Activated CD4-positive, CD25-positive, alpha-beta regulatory T cell treated with anti-CD3 and anti-CD28 coated beads, Interleukin-2, amount 50 U/mL, for 16 hours (primary cell): Measurements from ENCODE around the gene CDY1.
"Not testable (repeated sequence)": the region's sequence is repeated elsewhere in the genome, so short reads cannot be mapped to it uniquely, and the experiment has no call there.

Experiments
- DNase-seq: peaks from one replicate; pipeline ENCODE4 v3.0.0-alpha.2; 2020; ENCODE audit warnings: low read depth, low spot score

CDY1 gene, protein sequence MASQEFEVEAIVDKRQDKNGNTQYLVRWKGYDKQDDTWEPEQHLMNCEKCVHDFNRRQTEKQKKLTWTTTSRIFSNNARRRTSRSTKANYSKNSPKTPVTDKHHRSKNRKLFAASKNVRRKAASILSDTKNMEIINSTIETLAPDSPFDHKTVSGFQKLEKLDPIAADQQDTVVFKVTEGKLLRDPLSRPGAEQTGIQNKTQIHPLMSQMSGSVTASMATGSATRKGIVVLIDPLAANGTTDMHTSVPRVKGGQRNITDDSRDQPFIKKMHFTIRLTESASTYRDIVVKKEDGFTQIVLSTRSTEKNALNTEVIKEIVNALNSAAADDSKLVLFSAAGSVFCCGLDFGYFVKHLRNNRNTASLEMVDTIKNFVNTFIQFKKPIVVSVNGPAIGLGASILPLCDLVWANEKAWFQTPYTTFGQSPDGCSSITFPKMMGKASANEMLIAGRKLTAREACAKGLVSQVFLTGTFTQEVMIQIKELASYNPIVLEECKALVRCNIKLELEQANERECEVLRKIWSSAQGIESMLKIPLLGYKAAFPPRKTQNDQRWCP

DNA sequence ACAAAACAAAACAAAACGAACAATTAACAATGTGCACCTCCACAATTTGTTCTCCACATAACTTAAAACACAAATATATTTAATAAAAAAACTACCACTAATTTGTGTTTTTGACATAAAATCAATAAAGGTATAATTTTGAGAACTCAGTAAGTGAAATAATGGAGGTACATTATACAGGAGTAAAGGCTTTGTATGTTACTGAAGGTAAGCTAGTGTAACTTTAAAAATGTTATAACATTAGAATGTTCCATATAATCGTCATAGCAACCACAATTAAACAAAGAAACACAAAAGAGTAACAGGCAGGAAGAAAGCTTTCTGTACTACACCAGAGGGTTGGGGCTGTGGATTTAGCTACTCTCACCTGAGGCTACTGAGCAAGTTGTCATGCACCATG is at the start of gene CDY1:
TSS of gene CDY1 (plus strand) at position 301 of the 400 bp plus-strand sequence. CDS start 326 bp downstream, outside the sequence.
- DNase-seq, result not testable (repeated sequence)

DNA sequence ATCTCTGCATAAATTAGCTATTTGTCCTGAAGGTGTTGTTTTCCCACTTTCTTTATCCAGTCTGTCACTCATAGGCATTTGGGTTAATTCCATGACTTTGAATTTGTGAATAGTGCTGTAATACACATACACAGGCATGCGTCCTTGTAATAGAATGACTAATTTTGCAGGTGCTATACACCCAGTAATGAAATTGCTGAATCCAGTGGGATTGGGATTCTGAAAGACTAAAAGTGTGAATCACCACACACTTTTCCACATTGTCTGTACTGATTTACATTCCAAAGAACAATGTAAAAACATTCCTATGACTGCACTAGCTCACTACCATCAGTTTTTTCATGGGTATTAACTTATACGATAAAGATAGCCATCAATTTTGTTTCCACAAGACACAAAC is 28.6 kb upstream of the CDY1 start:
- DNase-seq, result not testable (repeated sequence)

DNA sequence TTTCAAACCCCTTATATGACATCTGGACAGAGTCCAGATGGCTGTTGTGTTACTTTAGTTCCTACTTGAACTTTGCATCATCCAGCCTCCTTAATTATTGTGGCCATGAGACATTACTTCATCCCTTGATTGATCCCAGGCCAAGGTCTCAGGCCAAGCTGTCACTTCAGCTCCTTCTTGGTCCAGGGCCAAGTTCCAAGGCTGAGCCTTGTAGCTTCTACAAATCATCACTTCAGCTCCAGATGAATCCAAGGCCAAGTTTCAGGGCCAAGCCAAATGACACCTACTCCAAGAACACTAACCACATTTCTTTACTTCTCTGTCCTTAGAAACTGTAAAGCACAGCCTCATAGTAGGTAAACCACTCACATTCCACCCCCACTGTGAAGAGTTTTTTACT is 1.7 kb upstream of the CDY1 start:
- not testable (repeated sequence) for DNase-seq

DNA sequence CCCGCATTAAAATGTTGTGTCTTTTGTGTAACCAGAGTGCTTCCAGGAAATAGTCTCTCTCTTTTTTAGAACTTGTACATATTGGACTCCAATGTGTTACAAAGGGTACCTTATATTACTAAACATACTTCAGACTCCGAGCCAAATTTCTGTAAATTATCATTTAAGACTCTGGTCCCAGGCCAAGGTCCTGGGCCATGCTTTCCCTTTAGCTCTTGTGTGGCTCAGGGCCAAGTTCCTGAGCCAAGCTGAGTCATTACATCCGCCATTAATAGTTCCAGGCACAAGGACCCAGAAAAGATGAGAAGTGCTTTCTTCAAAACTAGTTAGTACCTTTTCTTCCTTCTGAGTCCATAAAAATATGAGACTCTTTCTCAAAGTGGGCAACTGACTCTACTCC is 4.6 kb downstream of the CDY1 start:
- not testable (repeated sequence) for DNase-seq

DNA sequence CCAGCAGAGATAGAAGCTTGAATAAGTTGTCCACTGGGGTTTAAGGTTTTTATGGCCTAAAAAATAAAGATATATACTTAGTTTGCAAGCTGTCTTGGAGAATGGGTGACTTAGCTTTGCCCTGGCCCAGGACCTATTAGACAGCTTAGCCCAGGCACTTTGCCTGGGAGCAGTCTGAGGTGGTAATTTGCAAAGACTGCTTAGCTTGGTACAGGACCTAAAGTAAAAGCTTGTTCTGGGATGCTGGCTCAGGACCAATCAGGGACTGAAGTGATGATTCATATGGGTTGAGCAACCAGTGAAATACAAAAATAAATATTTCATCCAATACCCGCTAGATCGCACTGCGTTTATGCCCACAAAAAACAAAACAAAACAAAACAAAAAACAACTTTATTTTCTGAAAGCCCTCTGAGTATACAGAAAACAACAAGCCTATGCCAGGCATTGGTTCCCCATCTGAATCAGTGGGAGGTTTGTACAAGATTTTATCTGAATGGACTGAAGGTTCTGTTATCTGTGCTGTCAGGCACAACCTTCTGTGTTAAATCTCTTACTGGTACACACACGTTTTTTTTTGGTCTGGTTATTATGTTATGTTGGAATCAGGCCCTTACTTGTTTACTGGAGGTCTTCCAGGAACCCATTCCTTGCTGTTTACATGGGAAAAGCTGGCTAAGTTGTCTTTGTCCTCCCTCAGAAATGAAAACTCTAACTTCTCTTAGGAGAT is 8.6 kb downstream of the CDY1 start:
- DNase-seq, result not testable (repeated sequence)

DNA sequence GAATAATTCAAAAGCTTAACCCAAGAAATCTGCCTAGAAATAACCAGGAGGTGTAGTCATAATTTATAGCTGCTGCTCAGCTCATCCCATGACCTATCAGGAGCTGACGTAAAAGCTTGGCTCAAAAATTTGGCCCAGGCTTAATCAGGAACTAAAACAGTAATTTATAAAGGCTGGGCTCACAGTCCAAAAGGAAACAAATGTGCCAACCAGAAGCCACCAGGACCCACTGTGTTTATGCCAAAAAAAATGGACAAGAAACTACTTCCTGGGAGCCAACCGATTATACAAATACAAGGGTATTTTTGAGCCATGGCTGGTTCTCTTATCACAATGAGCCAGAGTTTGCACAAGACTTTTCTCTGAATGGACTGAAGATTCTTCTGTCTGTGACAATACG is 17.9 kb downstream of the CDY1 start:
- DNase-seq, result not testable (repeated sequence)

DNA sequence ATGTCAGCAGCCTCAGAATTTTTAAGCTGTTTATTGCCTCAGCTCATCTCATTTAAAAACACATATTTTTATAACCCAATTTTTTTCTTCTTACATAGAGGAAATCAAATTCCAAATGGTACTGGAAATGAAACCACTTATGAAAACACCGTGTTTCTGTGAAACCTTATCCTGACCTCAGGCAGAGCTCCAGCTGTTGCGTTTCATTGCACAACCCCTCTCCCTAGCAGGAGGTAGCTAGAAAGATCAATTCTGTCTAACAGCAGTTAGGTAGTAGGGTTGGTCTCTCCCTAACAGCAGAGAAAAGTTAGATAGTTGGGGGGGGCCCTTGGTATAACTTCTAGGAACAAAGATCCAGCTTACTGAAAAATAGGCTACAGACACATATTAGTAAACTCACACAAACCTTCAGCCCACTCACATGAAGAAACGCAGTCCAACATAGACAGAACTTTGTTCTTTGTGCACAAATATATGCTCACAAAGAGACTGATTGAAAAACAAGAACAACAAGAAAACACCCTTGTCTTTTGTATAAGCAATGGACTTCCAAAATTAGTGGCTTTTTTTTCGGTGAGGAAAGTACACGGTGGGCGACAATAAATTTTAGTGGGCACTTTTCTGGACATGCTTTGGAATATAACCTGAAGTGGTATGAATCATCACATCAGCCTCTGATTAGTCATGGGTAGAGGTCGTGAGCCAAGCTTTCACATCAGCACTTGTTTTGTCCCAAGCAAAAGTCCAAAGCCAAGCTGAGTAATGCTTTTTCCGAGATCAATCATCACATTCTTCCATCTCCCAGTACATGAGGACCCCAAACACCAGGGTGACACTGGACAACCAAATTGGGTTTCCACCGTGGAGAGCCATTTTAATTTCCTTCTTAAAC is 21.4 kb downstream of the CDY1 start:
- DNase-seq, result not testable (repeated sequence)
